Fibroblast of lung (primary cell): ENCODE results near the gene CAMTA1. TPM values are rescaled to one million over a fixed set of nuclear protein-coding genes. Genes with fewer than 3 reads are reported as not detected.
A peak's percentile ranks its signal among the peaks of the same experiment; 100 is the strongest.

Experiments
- DNase-seq, 2 donors: peaks; one replicate each; pipeline versions ENCODE4 v3.0.0 to v3.0.0-alpha.2; 2010; ENCODE audit warnings: low read depth in 2 of 2
- H2AFZ ChIP-seq: 2 replicates; pipeline ENCODE4 v1.5.1; 2012; ENCODE audit warnings: low read length, control low read depth, inconsistent platforms
- H3K27ac ChIP-seq: 2 replicates; pipeline ENCODE4 v1.5.1; 2011; ENCODE audit warnings: low read length, control low read depth; ENCODE audit not compliant: insufficient read depth
- H3K27me3 ChIP-seq: 2 replicates; pipeline ENCODE4 v1.5.1; 2011; ENCODE audit warnings: mild to moderate bottlenecking, low read length; ENCODE audit not compliant: control insufficient read depth, insufficient read depth
- H3K36me3 ChIP-seq: 2 replicates; pipeline ENCODE4 v1.5.1; 2011; ENCODE audit warnings: low read length; ENCODE audit not compliant: control insufficient read depth, insufficient read depth
- H3K4me1 ChIP-seq: 2 replicates; pipeline ENCODE4 v1.5.1; 2011; ENCODE audit warnings: low read length; ENCODE audit not compliant: control insufficient read depth, insufficient read depth; ENCODE audit errors: extremely low read depth
- H3K4me2 ChIP-seq: 2 replicates; pipeline ENCODE4 v1.5.1; 2011; ENCODE audit warnings: low read length, control low read depth; ENCODE audit not compliant: insufficient read depth; ENCODE audit errors: extremely low read depth
- H3K4me3 ChIP-seq, 4 experiments: fragments of 200-600 bp in 1 of 4; sonication (generic) in 1 of 4; replicated peaks in 1 of 4; 2 replicates each; pipeline ENCODE4 v1.5.1; 2011 to 2016; ENCODE audit warnings: low read length in 4 of 4, low read depth in 3 of 4, mild to moderate bottlenecking in 3 of 4, control low read depth in 2 of 4, inconsistent platforms in 1 of 4, mixed read lengths in 1 of 4; ENCODE audit not compliant: insufficient read depth in 1 of 4; ENCODE audit errors: control extremely low read depth in 1 of 4
- H3K79me2 ChIP-seq: 2 replicates; pipeline ENCODE4 v1.5.1; 2012; ENCODE audit warnings: mild to moderate bottlenecking, low read length, inconsistent platforms; ENCODE audit not compliant: control insufficient read depth, insufficient read depth
- H3K9ac ChIP-seq: 2 replicates; pipeline ENCODE4 v1.5.1; 2011; ENCODE audit warnings: mild to moderate bottlenecking, low read length, control low read depth; ENCODE audit not compliant: insufficient read depth
- H3K9me3 ChIP-seq: 2 replicates; pipeline ENCODE4 v1.5.1; 2012; ENCODE audit warnings: low read depth, low read length; ENCODE audit not compliant: control insufficient read depth, insufficient read depth
- H4K20me1 ChIP-seq: 2 replicates; pipeline ENCODE4 v1.5.1; 2011; ENCODE audit warnings: low read length; ENCODE audit not compliant: control insufficient read depth, insufficient read depth; ENCODE audit errors: extremely low read depth
- CTCF ChIP-seq, 2 donors: IDR thresholded peaks in 1 of 2; conservative IDR thresholded peaks in 1 of 2; 1 replicate in 1 of 2; 2 replicates in 1 of 2; pipeline ENCODE4 v1.5.1; 2011 to 2012; ENCODE audit warnings: low read length in 2 of 2, control low read depth in 1 of 2, inconsistent platforms in 1 of 2, low read depth in 1 of 2, mild to moderate bottlenecking in 1 of 2
- EZH2 ChIP-seq: IDR thresholded peaks from 2 replicates; pipeline ENCODE4 v1.5.1; 2012; ENCODE audit warnings: low read length, control low read depth, mild to moderate bottlenecking; ENCODE audit errors: missing control alignments
- polyA plus RNA-seq, 2 donors: library from polyadenylated mRNA; depleted of rRNA in 1 of 2; stranded (reverse) in 1 of 2; unstranded in 1 of 2; fragments of >200 nt; gene quantifications; 2 replicates each; pipeline ENCODE4 v1.2.1, GENCODE V29; 2011 to 2012; ENCODE audit warnings: missing spikeins in 1 of 2
- total RNA-seq: library from RNA; depleted of rRNA; stranded (reverse); fragments of >200 nt; gene quantifications from 2 replicates; pipeline ENCODE4 v1.2.1, GENCODE V29; 2014

CAMTA1 gene
- total and polyA plus RNA-seq, 2 donors (not counting 1 experiment from before 2014, with no cell fraction given) = 47.6 to 86.0 TPM

GRCh38 chr1:7250176-7250575 lies 464.9 kb downstream of the CAMTA1 start:
- Histone ChIP-seq H2AFZ (no peak overlapping the region), H3K79me2 (no peaks in the 10 kb centered on the region)
- DNase-seq = peak in 1 of 2 donors; percentile 53

GRCh38 chr1:7250597-7251453 lies 465.6 kb downstream of the CAMTA1 start:
- Histone ChIP-seq H3K9ac (no peak overlapping the region), H4K20me1 (no peaks in the 10 kb centered on the region), H3K79me2 (no peaks in the 10 kb centered on the region), H3K4me3 (no peak overlapping the region), H3K27me3 (no peaks in the 10 kb centered on the region), H3K36me3 (no peaks in the 10 kb centered on the region), H2AFZ (no peak overlapping the region), H3K9me3 (no peaks in the 10 kb centered on the region), H3K4me2 (no peak overlapping the region), H3K27ac (no peak overlapping the region), H3K4me1 (peaks cover 5% of the 10 kb centered on the region)
- no peak for TF ChIP-seq CTCF (conservative IDR thresholded peaks at IDR 0.05 in 1 of 2, IDR thresholded peaks at IDR 0.05 in 1 of 2; ENCODE audit: low read depth in 1 of 2, low read length in 2 of 2)
- TF ChIP-seq EZH2 = no peak
- no peak for DNase-seq

More at GRCh38 chr1:7250176-7250575, 464.9 kb downstream of the CAMTA1 start:
- no peaks in the 10 kb centered on the region for H4K20me1 ChIP-seq
- no peak overlapping the region for H3K4me3 ChIP-seq
- no peaks in the 10 kb centered on the region for H3K9me3 ChIP-seq
- no peak overlapping the region for H3K9ac ChIP-seq
- no peak overlapping the region for H3K27ac ChIP-seq
- no peak overlapping the region for H3K4me2 ChIP-seq
- H3K36me3 ChIP-seq = no peaks in the 10 kb centered on the region
- H3K27me3 ChIP-seq = no peaks in the 10 kb centered on the region
- TF ChIP-seq CTCF (conservative IDR thresholded peaks at IDR 0.05 in 1 of 2, IDR thresholded peaks at IDR 0.05 in 1 of 2; ENCODE audit: low read depth in 1 of 2, low read length in 2 of 2) (no peak), EZH2 (no peak)
- H3K4me1 ChIP-seq = peaks cover 5% of the 10 kb centered on the region

GRCh38 chr1:7251454-7251800 lies 466.2 kb downstream of the CAMTA1 start:
- H3K79me2 ChIP-seq = no peaks in the 10 kb centered on the region
- no peaks in the 10 kb centered on the region for H4K20me1 ChIP-seq
- no peak overlapping the region for H2AFZ ChIP-seq
- TF ChIP-seq EZH2 (no peak), CTCF (conservative IDR thresholded peaks at IDR 0.05 in 1 of 2, IDR thresholded peaks at IDR 0.05 in 1 of 2; ENCODE audit: low read depth in 1 of 2, low read length in 2 of 2) (no peak)
- no peak overlapping the region for H3K4me3 ChIP-seq
- no peak overlapping the region for H3K27ac ChIP-seq
- H3K9ac ChIP-seq = no peak overlapping the region
- H3K36me3 ChIP-seq = no peaks in the 10 kb centered on the region
- no peaks in the 10 kb centered on the region for H3K9me3 ChIP-seq
- DNase-seq = no peak
- H3K4me1 ChIP-seq = peaks cover 5% of the 10 kb centered on the region
- H3K27me3 ChIP-seq = no peaks in the 10 kb centered on the region
- no peak overlapping the region for H3K4me2 ChIP-seq
